Colon (tissue), 2 donors: Measurements from ENCODE around the gene GTPBP6.
"Not testable (repeated sequence)": the region's sequence is repeated elsewhere in the genome, so short reads cannot be mapped to it uniquely, and the experiment has no call there.

Experiments used
- FAIRE-seq: peaks from 2 replicates; lab custom pipeline; 2012; peaks lifted over from hg19 to GRCh38; lab: Jason Lieb, UNC
- donor health status: control.
- donor health status: control.

Gene GTPBP6

DNA sequence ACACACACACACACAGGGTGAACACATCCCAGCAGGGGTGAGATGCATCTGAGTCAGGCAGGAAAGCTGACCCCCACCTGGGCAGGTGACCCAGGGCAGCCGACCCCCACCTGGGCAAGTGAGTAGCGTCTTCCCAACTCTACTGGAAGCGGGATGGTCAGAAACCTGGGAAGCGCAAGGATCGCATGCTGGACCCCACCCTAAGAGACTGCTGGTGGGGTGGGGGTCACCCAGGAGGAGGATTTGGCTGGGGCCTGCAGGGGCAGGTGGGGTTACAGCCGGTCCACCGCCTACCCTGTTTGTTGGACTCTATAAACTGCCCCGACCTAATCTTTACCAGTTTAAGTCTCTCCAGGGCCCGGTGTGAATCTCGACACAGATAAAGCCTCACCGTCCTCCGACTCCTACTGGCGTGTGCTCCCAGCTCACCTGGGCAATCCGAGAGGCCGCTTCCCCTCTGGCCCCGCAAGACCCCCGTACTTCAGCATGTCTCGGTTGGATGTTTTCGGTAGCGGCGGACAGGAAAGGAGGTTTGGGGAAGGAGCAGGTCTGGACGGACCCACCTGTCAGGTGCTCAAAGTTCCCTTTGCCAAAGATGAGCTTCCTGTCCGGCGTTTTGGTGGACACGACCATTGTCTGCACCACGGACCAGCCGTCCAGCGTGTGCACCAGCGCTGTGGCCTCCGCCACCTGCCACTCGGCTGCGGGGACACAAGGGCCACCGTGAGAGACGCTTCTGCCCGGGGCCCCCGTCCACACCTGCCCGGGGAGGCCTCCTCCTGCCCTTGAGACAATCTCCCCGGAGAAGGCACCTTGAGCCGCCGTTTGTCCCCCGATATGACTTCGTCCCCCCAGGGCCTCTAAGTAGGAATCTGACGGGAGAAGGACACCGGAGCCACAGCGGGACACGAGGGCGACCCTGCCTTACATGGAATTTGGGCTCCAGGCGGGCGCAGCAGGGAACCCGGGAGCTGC is 2.0 kb downstream of the GTPBP6 start:
- no peak for FAIRE-seq

- FAIRE-seq: no peak
These were observed 3.6 kb downstream of the GTPBP6 start for GRCh38 chrX:314781-315595.

GRCh38 chrX:314049-314448 is 4.5 kb downstream of the GTPBP6 start:
- no peak for FAIRE-seq

DNA sequence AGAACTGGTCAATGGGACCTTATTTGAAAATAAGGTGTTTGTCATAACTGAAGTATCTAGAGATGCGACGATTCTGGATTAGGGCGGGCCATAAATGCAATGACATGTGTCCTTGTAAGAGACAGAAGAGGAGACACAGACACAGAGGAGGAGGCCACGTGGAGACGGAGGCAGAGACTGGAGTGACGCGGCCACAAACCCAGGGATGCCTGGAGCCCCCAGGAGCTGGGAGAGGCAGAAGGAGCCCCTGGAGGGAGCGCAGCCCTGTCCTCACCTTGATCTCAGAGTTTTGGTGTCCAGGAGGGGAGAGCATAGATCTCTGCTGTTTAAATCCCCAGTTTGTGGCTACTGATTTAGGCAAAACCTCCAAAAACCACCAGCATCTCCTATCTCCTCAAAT is 5.0 kb downstream of the GTPBP6 start:
- FAIRE-seq: no peak

- FAIRE-seq: no peak
These were observed 5.8 kb downstream of the GTPBP6 start for GRCh38 chrX:312621-313331.

GRCh38 chrX:311156-312129 is 7.2 kb downstream of the GTPBP6 start:
- FAIRE-seq: no peak

DNA sequence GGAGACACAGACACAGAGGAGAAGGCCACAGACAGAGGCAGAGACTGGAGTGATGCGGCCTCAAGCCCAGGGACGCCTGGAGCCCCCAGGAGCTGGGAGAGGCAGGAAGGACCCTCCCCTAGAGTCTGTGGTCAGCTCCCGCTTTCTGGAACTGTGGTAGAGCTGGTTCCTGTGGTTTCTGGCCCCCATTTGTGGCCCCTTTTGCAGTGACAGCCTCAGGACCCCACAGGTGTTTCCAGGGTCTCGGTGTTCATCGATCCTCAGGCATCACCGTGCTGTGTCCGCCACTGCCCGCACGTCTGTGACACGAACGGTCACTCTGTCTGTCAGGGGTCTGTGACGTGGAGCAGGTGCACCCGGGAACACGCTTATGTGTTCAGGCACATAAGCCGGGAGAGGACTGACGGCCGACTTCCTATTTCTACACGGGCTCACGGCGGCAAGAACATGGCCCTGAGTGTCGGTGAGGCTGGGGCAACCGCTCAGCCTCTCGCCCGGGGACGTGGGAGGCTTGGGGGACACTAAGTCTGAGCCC is 7.9 kb downstream of the GTPBP6 start:
- no peak for FAIRE-seq

DNA sequence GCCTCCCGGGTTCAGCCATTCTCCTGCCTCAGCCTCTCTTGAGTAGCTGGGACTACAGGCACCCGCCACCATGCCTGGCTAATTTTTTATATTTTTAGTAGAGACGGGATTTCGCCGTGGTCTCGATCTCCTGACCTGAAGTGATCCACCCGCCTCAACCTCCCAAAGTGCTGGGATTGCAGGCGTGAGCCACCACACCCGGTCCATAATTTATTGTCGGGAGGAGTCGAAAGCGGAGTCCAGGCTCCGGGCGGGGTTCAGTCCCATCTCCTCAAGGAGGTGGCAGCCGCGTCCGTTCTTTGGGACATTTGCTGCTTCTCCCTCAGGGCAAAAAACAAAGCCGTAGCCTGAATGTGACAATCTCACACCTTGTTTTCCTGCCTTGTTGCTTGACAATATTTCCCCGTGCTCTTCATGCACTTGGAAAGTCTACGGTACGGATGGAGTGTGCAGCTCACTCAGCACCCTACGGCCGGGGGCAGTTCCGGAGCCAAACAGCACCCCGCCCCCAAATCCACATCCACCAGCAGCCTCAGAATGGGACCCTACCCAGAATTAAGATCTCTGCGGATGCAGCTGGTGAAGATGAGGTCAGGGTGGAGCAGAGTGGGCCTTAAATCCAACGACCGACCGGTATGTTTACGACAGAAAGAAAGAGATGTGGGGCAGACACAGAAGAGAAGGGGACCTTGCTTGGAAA is 9.6 kb downstream of the GTPBP6 start:
- FAIRE-seq: no peak

DNA sequence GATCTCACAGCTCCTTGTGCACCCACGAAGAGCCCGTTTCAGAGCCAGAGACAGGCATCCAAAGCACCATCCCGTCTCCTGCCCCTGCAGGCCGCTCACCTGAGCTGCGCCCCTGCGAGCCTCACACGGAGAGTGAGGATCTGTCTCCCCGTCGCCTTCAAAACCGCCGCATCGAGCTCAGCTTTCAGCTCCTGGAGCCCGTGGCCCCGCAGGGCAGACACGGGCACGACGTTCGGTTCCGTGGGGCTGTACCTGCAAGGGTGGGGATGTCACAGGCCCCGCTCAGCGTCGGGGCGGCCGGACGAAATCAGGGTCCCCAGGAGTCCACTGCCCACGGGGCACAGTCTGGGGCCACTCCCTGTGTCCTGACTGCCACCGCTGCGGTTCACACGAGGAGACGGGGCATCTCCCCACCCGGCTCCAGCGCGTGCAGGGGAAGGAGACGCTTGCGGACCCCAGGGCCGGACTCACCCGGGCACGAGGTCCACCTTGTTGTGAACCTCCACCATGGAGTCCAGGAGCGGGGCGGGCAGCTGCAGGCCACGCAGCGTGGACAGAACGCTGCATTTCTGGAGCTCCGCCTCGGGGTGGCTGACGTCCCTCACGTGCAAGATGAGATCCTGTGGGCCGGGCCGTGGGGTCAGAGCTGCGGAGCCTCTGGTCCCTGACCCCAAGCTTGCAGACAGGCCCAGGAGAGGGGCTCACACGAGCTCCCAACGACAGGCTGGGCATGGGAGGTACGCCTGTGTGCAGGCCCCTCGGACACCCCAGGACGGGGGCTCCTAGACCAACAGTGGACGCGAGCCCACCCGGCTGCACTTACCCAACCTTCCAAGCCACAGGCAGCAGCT is 11.1 kb downstream of the GTPBP6 start:
- no peak for FAIRE-seq

DNA sequence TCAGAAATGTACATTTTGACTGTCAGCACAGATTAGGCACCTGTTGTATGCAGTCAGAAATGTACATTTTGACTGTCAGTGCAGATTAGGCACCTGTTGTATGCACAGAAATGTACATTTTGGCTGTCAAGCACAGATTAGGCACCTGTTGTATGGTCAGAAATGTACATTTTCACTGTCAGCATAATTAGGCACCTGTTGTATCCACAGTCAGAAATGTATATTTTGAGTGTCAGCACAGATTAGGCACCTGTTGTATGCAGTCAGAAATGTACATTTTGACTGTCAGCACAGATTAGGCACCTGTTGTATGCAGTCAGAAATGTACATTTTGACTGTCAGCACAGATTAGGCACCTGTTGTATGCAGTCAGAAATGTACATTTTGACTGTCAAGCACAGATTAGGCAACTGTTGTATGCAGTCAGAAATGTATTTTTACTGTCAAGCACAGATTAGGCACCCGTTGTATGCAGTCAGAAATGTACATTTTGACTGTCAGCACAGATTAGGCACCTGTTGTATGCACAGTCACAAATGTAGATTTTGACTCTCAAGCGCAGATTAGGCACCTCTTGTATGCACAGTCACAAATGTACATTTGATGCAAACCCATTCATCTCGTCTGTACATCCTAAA is 11.9 kb downstream of the GTPBP6 start:
- FAIRE-seq: not testable (repeated sequence)

GRCh38 chrX:305781-306613 is 12.6 kb downstream of the GTPBP6 start:
- not testable (repeated sequence) for FAIRE-seq

DNA sequence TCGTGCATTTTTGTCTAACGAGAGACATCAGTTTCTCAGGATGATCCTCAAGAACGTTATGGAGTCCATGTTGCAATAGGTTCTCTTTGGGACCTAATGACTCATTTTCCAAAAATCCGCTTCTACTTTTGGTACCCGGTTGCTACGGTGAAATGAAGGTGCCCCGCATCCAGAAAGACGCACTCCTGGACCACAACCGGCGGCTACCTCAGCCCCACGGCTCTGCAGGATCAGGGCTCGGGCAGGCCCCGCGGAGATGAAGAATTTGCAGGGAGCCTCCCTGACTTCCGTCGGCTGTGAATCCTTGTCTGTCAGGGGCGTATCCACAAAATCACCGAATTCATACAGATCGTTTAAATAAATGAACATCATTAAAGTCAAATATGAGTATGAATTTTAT is 15.6 kb downstream of the GTPBP6 start:
- FAIRE-seq: no peak

DNA sequence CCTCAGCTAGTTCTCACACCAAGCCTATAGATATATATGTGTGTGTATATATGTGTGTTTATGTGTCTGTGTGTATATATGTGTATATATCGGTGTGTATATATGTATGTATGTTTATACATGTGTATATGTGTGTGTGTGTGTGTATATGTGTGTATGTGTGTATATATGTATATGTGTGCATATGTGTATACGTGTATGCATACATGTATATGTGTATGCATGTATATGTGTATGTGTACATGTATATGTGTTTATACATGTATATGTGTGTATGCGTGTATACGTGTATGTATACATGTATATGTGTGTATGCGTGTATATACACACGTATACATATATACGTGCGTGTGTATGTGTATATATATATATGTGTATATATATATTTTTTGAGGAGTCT is 18.3 kb downstream of the GTPBP6 start:
- no peak for FAIRE-seq

- FAIRE-seq: no peak
These were observed 19.6 kb downstream of the GTPBP6 start for GRCh38 chrX:298993-299392.

DNA sequence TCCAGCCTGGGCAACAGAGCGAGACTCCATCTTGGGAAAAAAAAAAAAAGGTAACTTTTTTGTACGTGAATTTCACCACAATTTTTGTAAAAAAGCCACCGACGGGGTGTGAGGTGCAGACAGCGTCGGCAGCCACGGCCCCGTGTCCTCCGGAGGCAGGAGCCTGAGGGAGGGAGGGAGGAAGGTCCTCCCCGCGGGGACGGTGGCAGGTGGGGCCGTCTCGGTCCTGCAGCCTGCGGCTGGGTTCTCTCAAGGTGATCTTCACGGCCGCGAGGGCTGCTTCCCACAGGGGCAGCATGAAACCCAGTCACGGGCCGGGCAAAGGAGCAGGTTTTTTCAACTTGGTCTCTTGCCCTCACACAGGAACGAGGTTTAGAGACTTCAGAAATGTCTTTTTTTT is 23.5 kb downstream of the GTPBP6 start:
- FAIRE-seq: no peak

- FAIRE-seq: no peak
These were observed 25.4 kb downstream of the GTPBP6 start for GRCh38 chrX:292900-293897.
